Fibroblast of lung (primary cell): ENCODE results near the gene STARD5.

Experiments
- CTCF ChIP-seq, 2 donors: IDR thresholded peaks in 1 of 2; conservative IDR thresholded peaks in 1 of 2; 1 replicate in 1 of 2; 2 replicates in 1 of 2; pipeline ENCODE4 v1.5.1; 2011 to 2012; ENCODE audit warnings: low read length in 2 of 2, control low read depth in 1 of 2, inconsistent platforms in 1 of 2, low read depth in 1 of 2, mild to moderate bottlenecking in 1 of 2
- EZH2 ChIP-seq: IDR thresholded peaks from 2 replicates; pipeline ENCODE4 v1.5.1; 2012; ENCODE audit warnings: low read length, control low read depth, mild to moderate bottlenecking; ENCODE audit errors: missing control alignments

DNA sequence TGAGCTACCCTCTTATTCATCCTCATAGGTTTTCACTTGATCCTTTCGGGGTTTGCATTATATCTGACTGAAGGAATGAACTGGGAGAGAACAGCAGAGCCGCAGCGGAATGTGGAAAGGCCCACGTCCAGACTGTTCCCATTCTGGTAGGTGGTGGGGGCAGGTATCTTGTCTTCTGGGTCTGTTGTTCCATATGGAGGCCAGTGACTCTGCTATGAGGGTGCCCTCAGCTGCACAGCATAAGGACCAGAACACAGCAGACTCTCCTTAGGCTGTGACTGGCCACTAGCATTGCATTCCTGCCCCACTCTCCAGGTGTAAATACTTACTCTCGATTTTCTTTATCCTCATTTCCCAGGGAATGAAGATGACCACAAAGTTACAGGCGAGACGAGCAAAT lies 38.0 kb upstream of the STARD5 start:
- no peak for TF ChIP-seq CTCF (conservative IDR thresholded peaks at IDR 0.05 in 1 of 2, IDR thresholded peaks at IDR 0.05 in 1 of 2; ENCODE audit: low read depth in 1 of 2, low read length in 2 of 2)
- no peak for TF ChIP-seq EZH2
